Thoracic aorta (tissue), 2 donors: ENCODE measurements around the gene TARDBP. TPM values are rescaled to one million over a fixed set of nuclear protein-coding genes. Genes with fewer than 3 reads are reported as not detected.
"Not testable (repeated sequence)": the region's sequence is repeated elsewhere in the genome, so short reads cannot be mapped to it uniquely, and the experiment has no call there.

Source experiments
- ATAC-seq: fragments of 150-250 bp; one replicate; pipeline ENCODE4 v1.8.0; 2017; ENCODE audit warnings: low read depth; ENCODE audit not compliant: insufficient number of reproducible peaks, low FRiP score
- DNase-seq: peaks from one replicate; pipeline ENCODE4 v3.0.0-alpha.2; 2020; ENCODE audit warnings: low spot score
- H3K27ac ChIP-seq, 2 donors: fragments of 200-600 bp; sonication (generic); 1 replicate in 1 of 2; 2 replicates in 1 of 2; pipeline ENCODE4 v1.5.1; 2016; ENCODE audit warnings: mild to moderate bottlenecking in 2 of 2, moderate library complexity in 2 of 2
- H3K27me3 ChIP-seq: fragments of 200-600 bp; sonication (generic); replicated peaks from 2 replicates; pipeline ENCODE4 v1.6.0; 2016; ENCODE audit warnings: mild to moderate bottlenecking; ENCODE audit not compliant: insufficient read depth
- H3K36me3 ChIP-seq: fragments of 200-600 bp; sonication (generic); one replicate; pipeline ENCODE4 v1.5.1; 2016
- H3K4me1 ChIP-seq, 2 donors: fragments of 200-600 bp; sonication (generic); 1 replicate in 1 of 2; 2 replicates in 1 of 2; pipeline versions ENCODE4 v1.5.1 to v1.6.0; 2016; ENCODE audit warnings: low read depth in 2 of 2, mild to moderate bottlenecking in 1 of 2; ENCODE audit not compliant: control insufficient read depth in 1 of 2
- H3K4me3 ChIP-seq: fragments of 200-600 bp; sonication (generic); 2 replicates; pipeline ENCODE4 v1.5.1; 2016; ENCODE audit warnings: mild to moderate bottlenecking
- H3K9me3 ChIP-seq: fragments of 200-600 bp; sonication (generic); 2 replicates; pipeline ENCODE4 v1.5.1; 2016
- total RNA-seq, 2 donors: library from RNA; depleted of rRNA; stranded (reverse); fragments of >200 nt; gene quantifications; one replicate each; pipeline versions ENCODE4 v1.1.0 to v1.2.3, GENCODE V29; 2016
- TF ChIP-seq, protein P1 (sequence below): fragments of 200-600 bp; sonication (generic); IDR thresholded peaks from one replicate; pipeline ENCODE4 v1.5.1; 2019; ENCODE audit warnings: antibody characterized with exemption

TARDBP gene
- total RNA-seq, 2 donors from 2014 or later = 57.3 to 229 TPM

DNA sequence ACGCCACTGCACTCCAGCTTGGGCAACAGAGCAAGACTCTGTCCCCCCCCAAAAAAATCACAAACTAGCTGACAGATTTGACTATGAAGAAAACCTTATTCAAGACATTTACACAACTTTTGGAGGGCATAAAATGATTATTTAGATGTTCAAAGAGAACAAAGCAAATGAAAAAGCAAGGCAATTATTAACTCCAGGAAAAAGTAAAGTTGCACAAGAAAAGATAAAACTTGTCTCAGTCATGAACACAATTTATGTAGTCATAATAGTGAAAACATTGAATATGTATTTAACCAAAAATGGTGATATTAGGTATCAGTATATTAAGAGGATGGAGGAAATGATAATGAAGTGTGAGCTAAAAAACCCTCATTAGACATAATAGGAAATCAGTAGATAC, 11.9 kb upstream of the TARDBP start:
- TF ChIP-seq, protein P1, sequence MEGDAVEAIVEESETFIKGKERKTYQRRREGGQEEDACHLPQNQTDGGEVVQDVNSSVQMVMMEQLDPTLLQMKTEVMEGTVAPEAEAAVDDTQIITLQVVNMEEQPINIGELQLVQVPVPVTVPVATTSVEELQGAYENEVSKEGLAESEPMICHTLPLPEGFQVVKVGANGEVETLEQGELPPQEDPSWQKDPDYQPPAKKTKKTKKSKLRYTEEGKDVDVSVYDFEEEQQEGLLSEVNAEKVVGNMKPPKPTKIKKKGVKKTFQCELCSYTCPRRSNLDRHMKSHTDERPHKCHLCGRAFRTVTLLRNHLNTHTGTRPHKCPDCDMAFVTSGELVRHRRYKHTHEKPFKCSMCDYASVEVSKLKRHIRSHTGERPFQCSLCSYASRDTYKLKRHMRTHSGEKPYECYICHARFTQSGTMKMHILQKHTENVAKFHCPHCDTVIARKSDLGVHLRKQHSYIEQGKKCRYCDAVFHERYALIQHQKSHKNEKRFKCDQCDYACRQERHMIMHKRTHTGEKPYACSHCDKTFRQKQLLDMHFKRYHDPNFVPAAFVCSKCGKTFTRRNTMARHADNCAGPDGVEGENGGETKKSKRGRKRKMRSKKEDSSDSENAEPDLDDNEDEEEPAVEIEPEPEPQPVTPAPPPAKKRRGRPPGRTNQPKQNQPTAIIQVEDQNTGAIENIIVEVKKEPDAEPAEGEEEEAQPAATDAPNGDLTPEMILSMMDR = no peak
- no peaks in the 10 kb centered on the region for H3K9me3 ChIP-seq
- no peaks in the 10 kb centered on the region for H3K36me3 ChIP-seq
- H3K4me3 ChIP-seq = no peak overlapping the region
- H3K4me1 ChIP-seq = no peaks in the 10 kb centered on the region
- H3K27me3 ChIP-seq = no peaks in the 10 kb centered on the region
- no peak overlapping the region for H3K27ac ChIP-seq
- DNase-seq (no peak), ATAC-seq (no peak)

DNA sequence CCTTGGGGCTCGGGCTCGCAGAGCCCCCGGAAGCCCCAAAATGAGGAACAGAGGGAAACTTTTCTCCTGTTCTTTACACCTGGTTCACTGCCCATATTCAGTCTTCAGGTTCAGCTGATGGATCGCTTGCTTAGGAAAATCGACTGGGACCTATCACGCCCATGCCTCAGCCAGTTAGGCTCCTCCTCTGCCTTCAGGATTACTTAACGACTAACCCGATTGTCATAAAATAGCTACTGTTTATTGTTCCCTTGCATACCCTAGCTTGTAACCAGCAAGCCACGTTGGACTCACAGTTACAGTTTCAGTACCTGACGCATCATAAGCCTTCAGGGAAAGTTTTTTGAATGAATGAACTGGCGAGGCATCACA, 692 bp downstream of the TARDBP start:
- ATAC-seq = no peak
- peak overlapping the region; percentile 93 for H3K4me3 ChIP-seq
- TF ChIP-seq, protein P1 = no peak
- H3K4me1 ChIP-seq = peaks cover 17 to 37% of the 10 kb centered on the region in 2 donors
- DNase-seq = no peak
- no peaks in the 10 kb centered on the region for H3K27me3 ChIP-seq
- H3K9me3 ChIP-seq = no peaks in the 10 kb centered on the region
- H3K27ac ChIP-seq = peak overlapping the region; percentile 79 to 95
- peaks cover 41% of the 10 kb centered on the region for H3K36me3 ChIP-seq

DNA sequence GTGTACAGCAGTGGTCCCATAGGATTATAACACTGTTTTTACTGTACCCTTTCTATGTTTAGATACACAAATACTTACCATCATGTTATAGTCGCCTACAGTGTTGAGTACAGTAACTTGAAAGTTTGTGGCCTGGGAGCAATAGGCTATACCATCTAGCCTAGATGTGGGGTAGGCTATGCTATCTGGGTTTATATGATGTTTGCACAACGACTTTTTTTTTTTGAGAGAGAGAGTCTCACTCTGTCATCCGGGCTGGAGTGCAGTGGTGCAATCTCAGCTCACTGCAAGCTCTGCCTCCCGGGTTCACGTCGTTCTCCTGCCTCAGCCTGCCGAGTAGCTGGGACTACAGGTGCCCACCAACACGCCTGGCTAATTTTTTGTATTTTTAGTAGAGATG, 6.9 kb downstream of the TARDBP start:
- H3K27ac ChIP-seq, H3K9me3 ChIP-seq, DNase-seq, H3K4me3 ChIP-seq, ATAC-seq, H3K27me3 ChIP-seq: not testable (repeated sequence)
- H3K4me1 ChIP-seq = peaks cover 5 to 20% of the 10 kb centered on the region in 2 donors
- peaks cover 88% of the 10 kb centered on the region for H3K36me3 ChIP-seq

GRCh38 chr1:11019971-11020370, 7.5 kb downstream of the TARDBP start:
- H3K27ac ChIP-seq = no peak overlapping the region
- TF ChIP-seq, protein P1 = no peak
- ATAC-seq = no peak
- H3K9me3 ChIP-seq = no peaks in the 10 kb centered on the region
- H3K4me3 ChIP-seq = no peak overlapping the region
- no peaks in the 10 kb centered on the region for H3K27me3 ChIP-seq
- no peak for DNase-seq
- H3K36me3 ChIP-seq = peaks cover 88% of the 10 kb centered on the region
- H3K4me1 ChIP-seq = peaks cover 0 to 14% of the 10 kb centered on the region in 2 donors

GRCh38 chr1:11023201-11023600, 10.7 kb downstream of the TARDBP start:
- Histone ChIP-seq H3K4me3 (no peak overlapping the region), H3K27ac (no peak overlapping the region), H3K4me1 (no peaks in the 10 kb centered on the region), H3K27me3 (no peaks in the 10 kb centered on the region), H3K36me3 (peaks cover 66% of the 10 kb centered on the region), H3K9me3 (no peaks in the 10 kb centered on the region)
- DNase-seq (no peak), ATAC-seq (no peak)
- TF ChIP-seq, protein P1 = no peak

GRCh38 chr1:11024154-11024873, 11.9 kb downstream of the TARDBP start:
- Histone ChIP-seq H3K36me3 (peaks cover 56% of the 10 kb centered on the region), H3K4me3 (no peak overlapping the region), H3K9me3 (no peaks in the 10 kb centered on the region)

More at GRCh38 chr1:11024154-11024873, 11.9 kb downstream of the TARDBP start:
- H3K27me3 ChIP-seq = no peaks in the 10 kb centered on the region
- TF ChIP-seq, protein P1 = no peak
- no peak for DNase-seq
- ATAC-seq = no peak
- peaks cover 0 to 3% of the 10 kb centered on the region in 2 donors for H3K4me1 ChIP-seq
- H3K27ac ChIP-seq = no peak overlapping the region
